BLaER1 treated with 17β-estradiol and CSF1 and Interleukin-3, amounts not matched to agents 10 nM and 100 nM (cell line): ENCODE measurements around the gene TTC28.

Source experiments
- H3K27ac ChIP-seq, 11 experiments: shearing (Covaris generic); formaldehyde crosslinking; 2 replicates each; pipeline ENCODE4 v1.8.1; 2022
- H3K27me3 ChIP-seq, 11 experiments: shearing (Covaris generic); formaldehyde crosslinking; 2 replicates each; pipeline ENCODE4 v1.8.1; 2022
- H3K36me3 ChIP-seq, 11 experiments: shearing (Covaris generic); formaldehyde crosslinking; 2 replicates each; pipeline ENCODE4 v1.8.1; 2022
- H3K4me1 ChIP-seq, 10 experiments: shearing (Covaris generic); formaldehyde crosslinking; 2 replicates each; pipeline ENCODE4 v1.8.1; 2022
- H3K4me2 ChIP-seq, 11 experiments: shearing (Covaris generic); formaldehyde crosslinking; 2 replicates each; pipeline ENCODE4 v1.8.1; 2022
- H3K4me3 ChIP-seq, 10 experiments: shearing (Covaris generic); formaldehyde crosslinking; 2 replicates each; pipeline ENCODE4 v1.8.1; 2022
- H3K9ac ChIP-seq, 11 experiments: shearing (Covaris generic); formaldehyde crosslinking; 2 replicates each; pipeline ENCODE4 v1.8.1; 2022
- H3K9me3 ChIP-seq, 11 experiments: shearing (Covaris generic); formaldehyde crosslinking; replicated peaks in 1 of 11; 2 replicates each; pipeline ENCODE4 v1.8.1; 2022
- H4K20me1 ChIP-seq, 11 experiments: shearing (Covaris generic); formaldehyde crosslinking; 2 replicates each; pipeline ENCODE4 v1.8.1; 2022
- Cebpa-rat ChIP-seq, 11 experiments: shearing (Covaris generic); IDR thresholded peaks; 2 replicates each; pipeline ENCODE4 v1.8.1; 2022

Gene TTC28

GRCh38 chr22:27998511-27999410 is 680.9 kb downstream of the TTC28 start:
- H3K4me1 ChIP-seq: peaks cover 0 to 19% (median 2%) of the 10 kb centered on the region in 10 experiments; a peak in 9 of 20 replicates
- no peaks in the 10 kb centered on the region for H3K36me3 ChIP-seq
- H3K4me2 ChIP-seq: no peak overlapping the region
- no peak for TF ChIP-seq Cebpa-rat (IDR thresholded peaks at IDR 0.05)
- H3K27ac ChIP-seq: no peak overlapping the region
- H3K9me3 ChIP-seq: no peaks in the 10 kb centered on the region
- no peak overlapping the region for H3K9ac ChIP-seq
- H4K20me1 ChIP-seq: 0 out of 22 replicates have a peak, but pooled peaks cover 0 to 3% (median 0%) of the 10 kb centered on the region in 11 experiments
- no peak overlapping the region for H3K4me3 ChIP-seq
- H3K27me3 ChIP-seq: no peaks in the 10 kb centered on the region

GRCh38 chr22:27997538-27997937 is 682.1 kb downstream of the TTC28 start:
- 0 out of 22 replicates have a peak, but pooled peaks cover 0 to 4% (median 0%) of the 10 kb centered on the region in 11 experiments for H4K20me1 ChIP-seq
- H3K36me3 ChIP-seq: no peaks in the 10 kb centered on the region
- no peaks in the 10 kb centered on the region for H3K27me3 ChIP-seq
- no peak overlapping the region for H3K4me3 ChIP-seq
- H3K9ac ChIP-seq: 0 out of 22 replicates have a peak overlapping the region, but pooled peaks of 1 of the 11 experiments have one; percentile 7
- H3K27ac ChIP-seq: no peak overlapping the region
- no peaks in the 10 kb centered on the region for H3K9me3 ChIP-seq
- TF ChIP-seq Cebpa-rat (IDR thresholded peaks at IDR 0.05): no peak
- H3K4me1 ChIP-seq: peaks cover 0 to 12% (median 2%) of the 10 kb centered on the region in 10 experiments; a peak in 7 of 20 replicates
- H3K4me2 ChIP-seq: 0 out of 22 replicates have a peak overlapping the region, but pooled peaks of 1 of the 11 experiments have one; percentile 17

- Histone ChIP-seq H3K9ac (no peak overlapping the region), H3K4me2 (no peak overlapping the region), H3K27me3 (no peaks in the 10 kb centered on the region), H3K9me3 (no peaks in the 10 kb centered on the region), H3K27ac (no peak overlapping the region), H3K36me3 (no peaks in the 10 kb centered on the region), H3K4me3 (no peak overlapping the region), H3K4me1 (peaks cover 3 to 10% (median 6%) of the 10 kb centered on the region in 10 experiments; a peak in 18 of 20 replicates), H4K20me1 (peaks cover 0 to 9% (median 0%) of the 10 kb centered on the region in 11 experiments; a peak in 1 of 22 replicates)
- TF ChIP-seq Cebpa-rat (IDR thresholded peaks at IDR 0.05): no peak
Measured at GRCh38 chr22:27996981-27997380, 682.7 kb downstream of the TTC28 start.

DNA sequence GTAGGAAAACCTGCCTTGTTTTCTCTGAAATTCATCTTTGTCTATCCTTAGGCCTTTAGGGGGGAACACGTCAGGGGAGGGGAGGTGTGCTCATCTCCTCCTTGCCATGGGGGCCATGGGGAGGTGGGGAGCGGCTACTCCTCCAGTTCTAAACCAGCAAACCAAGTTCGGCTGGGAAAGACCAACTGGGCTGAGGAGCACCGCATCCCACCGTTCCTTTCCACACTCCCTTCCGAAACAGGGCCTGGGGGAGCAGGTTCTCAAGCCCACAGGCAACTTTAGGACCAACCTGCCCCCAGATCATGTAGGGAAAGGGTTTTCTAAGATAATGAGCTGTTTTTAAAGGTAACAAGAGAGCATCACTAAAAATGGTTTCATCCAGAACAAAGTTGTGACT is 683.1 kb downstream of the TTC28 start:
- TF ChIP-seq Cebpa-rat (IDR thresholded peaks at IDR 0.05): no peak
- H3K4me2 ChIP-seq: no peak overlapping the region
- H3K4me1 ChIP-seq: peaks cover 8 to 14% (median 9%) of the 10 kb centered on the region in 10 experiments; a peak in 19 of 20 replicates
- peaks cover 0 to 11% (median 0%) of the 10 kb centered on the region in 11 experiments; a peak in 1 of 22 replicates for H4K20me1 ChIP-seq
- H3K27ac ChIP-seq: no peak overlapping the region
- H3K4me3 ChIP-seq: no peak overlapping the region
- no peaks in the 10 kb centered on the region for H3K36me3 ChIP-seq
- no peak overlapping the region for H3K9ac ChIP-seq
- H3K27me3 ChIP-seq: no peaks in the 10 kb centered on the region
- no peaks in the 10 kb centered on the region for H3K9me3 ChIP-seq

DNA sequence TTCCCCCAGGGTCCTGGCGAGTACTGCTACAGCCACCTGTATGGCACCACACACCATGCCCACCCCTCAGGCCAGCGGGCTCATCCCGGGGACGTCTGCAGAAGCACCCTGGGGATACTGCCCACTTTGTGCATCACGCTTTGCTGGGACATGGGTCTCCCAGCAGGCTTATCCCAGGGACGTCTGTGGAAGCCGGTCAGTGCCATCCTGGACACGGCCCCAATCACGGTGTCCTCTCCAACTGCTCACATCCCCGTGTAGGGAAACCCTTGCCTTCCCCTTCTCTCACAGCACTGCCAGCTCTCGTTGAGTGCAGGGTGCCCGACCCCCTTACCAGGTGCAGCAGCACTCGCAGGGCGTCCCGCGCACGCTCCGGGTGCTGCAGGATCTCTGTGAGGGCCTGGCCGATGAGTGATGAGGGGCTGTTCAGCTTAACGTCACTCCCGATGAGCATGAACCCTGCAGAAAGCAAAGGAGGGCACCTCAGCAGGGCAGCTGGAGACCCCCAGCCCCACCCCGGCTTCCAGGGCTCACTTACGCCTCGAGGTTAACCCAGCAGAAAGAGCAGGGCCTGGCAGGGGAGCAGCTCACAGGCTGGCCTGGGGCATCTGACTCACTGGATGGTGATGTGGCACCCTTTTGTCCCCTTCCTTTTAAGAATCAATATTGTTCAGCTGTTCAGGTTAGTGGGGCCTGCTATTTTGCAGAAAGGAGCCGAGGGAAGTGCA is 683.7 kb downstream of the TTC28 start:
- Histone ChIP-seq H3K4me1 (peaks cover 9 to 20% (median 14%) of the 10 kb centered on the region in 10 experiments), H3K4me2 (no peak overlapping the region), H3K4me3 (no peak overlapping the region), H3K27me3 (no peaks in the 10 kb centered on the region), H3K9me3 (no peaks in the 10 kb centered on the region), H3K9ac (no peak overlapping the region), H3K36me3 (no peaks in the 10 kb centered on the region), H3K27ac (no peak overlapping the region), H4K20me1 (peaks cover 0 to 11% (median 0%) of the 10 kb centered on the region in 11 experiments; a peak in 1 of 22 replicates)
- TF ChIP-seq Cebpa-rat (IDR thresholded peaks at IDR 0.05): no peak

- Histone ChIP-seq H4K20me1 (peaks cover 0 to 11% (median 0%) of the 10 kb centered on the region in 11 experiments; a peak in 1 of 22 replicates), H3K36me3 (no peaks in the 10 kb centered on the region), H3K4me2 (peak overlapping the region in 2 of 11 experiments; percentile 22 to 46; a peak in 3 of 22 replicates), H3K4me3 (no peak overlapping the region), H3K9me3 (no peaks in the 10 kb centered on the region), H3K9ac (peak overlapping the region in 1 of 11 experiments; percentile 3; a peak in 1 of 22 replicates), H3K4me1 (peaks cover 9 to 23% (median 17%) of the 10 kb centered on the region in 10 experiments), H3K27ac (no peak overlapping the region), H3K27me3 (no peaks in the 10 kb centered on the region)
- TF ChIP-seq Cebpa-rat (IDR thresholded peaks at IDR 0.05): no peak
Measured at GRCh38 chr22:27994481-27995331, 684.9 kb downstream of the TTC28 start.

DNA sequence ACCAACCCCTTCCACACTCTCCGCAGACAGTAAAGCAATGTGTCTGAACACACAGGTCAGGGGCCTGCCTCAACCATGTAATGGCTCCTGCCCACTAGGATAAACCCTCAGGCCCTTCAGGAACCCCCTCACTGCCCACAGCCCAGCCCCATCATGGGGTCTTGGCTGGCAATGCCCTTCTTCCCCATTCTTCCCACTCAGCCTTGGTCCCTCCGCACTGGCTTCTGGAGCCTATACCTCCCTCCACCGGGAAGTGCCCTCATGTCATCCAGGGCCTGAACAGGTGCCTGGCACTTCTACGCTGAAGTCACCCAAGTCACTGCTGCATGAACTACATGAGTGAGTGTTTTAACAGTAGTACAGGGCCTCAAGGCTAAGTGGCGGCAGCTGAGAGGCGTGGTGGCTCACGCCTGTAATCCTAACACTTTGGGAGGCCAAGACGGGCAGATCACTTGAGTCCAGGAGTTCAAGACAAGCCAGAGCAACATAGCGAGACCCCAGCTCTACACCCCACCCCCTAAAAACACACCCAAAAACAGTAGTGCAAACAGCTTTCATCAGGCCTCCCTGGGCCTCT is 685.8 kb downstream of the TTC28 start:
- Histone ChIP-seq H3K4me3 (no peak overlapping the region), H3K9me3 (no peaks in the 10 kb centered on the region), H3K4me1 (peaks cover 9 to 23% (median 17%) of the 10 kb centered on the region in 10 experiments), H4K20me1 (peaks cover 0 to 11% (median 0%) of the 10 kb centered on the region in 11 experiments; a peak in 1 of 22 replicates), H3K27ac (no peak overlapping the region), H3K9ac (no peak overlapping the region), H3K27me3 (no peaks in the 10 kb centered on the region), H3K36me3 (no peaks in the 10 kb centered on the region), H3K4me2 (no peak overlapping the region)
- no peak for TF ChIP-seq Cebpa-rat (IDR thresholded peaks at IDR 0.05)

GRCh38 chr22:27993201-27993635 is 686.4 kb downstream of the TTC28 start:
- H3K36me3 ChIP-seq: no peaks in the 10 kb centered on the region
- no peak overlapping the region for H3K9ac ChIP-seq
- no peak for TF ChIP-seq Cebpa-rat (IDR thresholded peaks at IDR 0.05)
- peaks cover 9 to 23% (median 17%) of the 10 kb centered on the region in 10 experiments for H3K4me1 ChIP-seq
- no peaks in the 10 kb centered on the region for H3K9me3 ChIP-seq
- H3K27ac ChIP-seq: no peak overlapping the region
- H3K4me2 ChIP-seq: no peak overlapping the region
- no peak overlapping the region for H3K4me3 ChIP-seq
- H4K20me1 ChIP-seq: peaks cover 0 to 11% (median 0%) of the 10 kb centered on the region in 11 experiments; a peak in 1 of 22 replicates
- no peaks in the 10 kb centered on the region for H3K27me3 ChIP-seq
